Adrenal gland (tissue), 5 donors: ENCODE results near the gene SMC5.

ENCODE experiments used
- CTCF ChIP-seq, 6 experiments: fragments of 450-650 bp in 4 of 6; fragments of 200-600 bp in 2 of 6; sonication (generic) in 1 of 6; IDR thresholded peaks; 1 replicate in 5 of 6; 2 replicates in 1 of 6; pipeline versions ENCODE4 v1.5.1 to v1.8.0; 2016 to 2021; ENCODE audit warnings: antibody characterized with exemption in 6 of 6, mild to moderate bottlenecking in 2 of 6, moderate library complexity in 1 of 6
- POLR2A ChIP-seq, 2 donors: fragments of 450-650 bp; IDR thresholded peaks; one replicate each; pipeline ENCODE4 v1.6.1; 2017; ENCODE audit warnings: antibody characterized with exemption in 2 of 2, mild to moderate bottlenecking in 2 of 2, moderate library complexity in 1 of 2
- donor health status: DM: no; HTN: no; CAD: no.

- TF ChIP-seq CTCF (IDR thresholded peaks at IDR 0.05) (no peak), POLR2A (IDR thresholded peaks at IDR 0.05) (no peak)
Observed at GRCh38 chr9:70293214-70293613, 34.4 kb downstream of the SMC5 start.
